HG02623 (cell line): Measurements from ENCODE around the gene TXN.
A peak's percentile ranks its signal among the peaks of the same experiment; 100 is the strongest.

Experiments
- ATAC-seq: cut with Tn5 transposase; IDR thresholded peaks from one replicate; pipeline ENCODE4 v1.9.1; 2021; ENCODE audit warnings: moderate library complexity; ENCODE audit not compliant: unreplicated experiment

The TXN gene

GRCh38 chr9:110256380-110257096, at the start of gene TXN:
TXN (minus strand) TSS chr9:110256507; CDS start chr9:110256435, 72 bp downstream.
- peak; percentile 63 for ATAC-seq

DNA sequence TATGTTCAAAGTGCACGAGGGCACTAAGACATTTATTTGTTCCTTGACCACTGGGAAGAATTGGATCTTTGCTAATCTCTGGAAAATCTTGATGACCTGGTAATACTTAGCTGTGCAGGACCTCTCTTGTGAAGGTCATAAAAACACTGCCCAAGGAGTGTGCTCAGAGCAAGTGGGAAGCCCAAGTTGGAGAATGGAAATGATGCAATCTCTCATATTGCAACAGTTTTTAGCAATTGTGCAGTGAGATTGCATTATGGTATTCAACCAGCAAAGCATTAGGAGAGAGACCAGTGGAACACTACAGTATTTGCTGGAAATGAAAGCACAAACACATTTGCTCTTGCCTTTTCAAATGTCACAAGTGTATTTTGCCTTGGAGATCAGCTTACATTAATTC, 46.8 kb upstream of the TXN start:
- ATAC-seq: no peak

GRCh38 chr9:110298043-110298605, 41.8 kb upstream of the TXN start:
- no peak for ATAC-seq

DNA sequence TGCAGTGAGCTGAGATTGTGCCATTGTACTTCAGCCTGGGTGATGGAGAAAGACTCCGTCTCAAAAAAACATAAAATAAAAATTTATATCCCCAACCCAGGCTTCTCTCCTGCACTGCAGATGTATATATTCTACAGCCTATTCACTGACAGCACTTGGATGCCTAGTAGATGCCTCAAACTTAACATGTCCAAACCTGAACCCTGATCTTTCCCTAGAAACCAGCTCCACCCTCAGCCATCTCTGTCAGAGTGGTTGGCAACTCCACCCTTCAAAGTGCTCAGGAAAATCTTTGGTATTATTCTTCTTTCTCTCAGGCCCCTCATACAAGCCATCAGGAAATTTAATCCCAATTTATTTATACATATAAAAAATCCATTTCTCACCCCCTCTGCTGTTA, 36.9 kb upstream of the TXN start:
- no peak for ATAC-seq

DNA sequence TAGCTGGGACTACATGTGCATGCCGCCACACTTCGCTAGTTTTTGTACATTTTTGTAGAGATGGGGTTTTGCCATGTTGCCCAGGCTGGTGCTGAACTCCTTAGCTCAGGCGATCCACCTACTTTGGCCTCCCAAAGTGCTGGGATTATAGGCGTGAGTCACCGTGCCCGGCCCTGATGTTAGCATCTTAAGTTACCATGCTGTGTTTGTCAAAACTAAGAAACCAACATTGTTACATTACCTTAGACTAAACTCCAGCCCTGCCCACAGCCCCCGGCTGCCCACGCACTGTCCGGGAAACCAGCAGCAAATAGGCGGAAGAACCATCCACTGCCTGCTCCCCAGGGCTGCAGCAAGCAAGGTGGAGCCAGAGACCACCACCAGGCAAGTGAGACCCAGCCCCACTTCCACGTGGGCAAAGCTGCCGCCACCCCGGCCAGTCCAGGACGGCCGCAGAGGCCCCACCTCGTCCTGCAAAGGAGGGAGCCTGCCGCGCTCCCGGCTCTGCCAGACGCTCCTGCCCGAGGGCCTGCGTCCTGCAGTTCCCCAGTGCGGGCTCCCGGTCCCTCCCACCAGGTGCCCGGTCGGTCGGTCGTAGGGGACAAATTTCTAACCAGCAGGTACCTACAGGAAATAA, 35.7 kb upstream of the TXN start:
- no peak for ATAC-seq

DNA sequence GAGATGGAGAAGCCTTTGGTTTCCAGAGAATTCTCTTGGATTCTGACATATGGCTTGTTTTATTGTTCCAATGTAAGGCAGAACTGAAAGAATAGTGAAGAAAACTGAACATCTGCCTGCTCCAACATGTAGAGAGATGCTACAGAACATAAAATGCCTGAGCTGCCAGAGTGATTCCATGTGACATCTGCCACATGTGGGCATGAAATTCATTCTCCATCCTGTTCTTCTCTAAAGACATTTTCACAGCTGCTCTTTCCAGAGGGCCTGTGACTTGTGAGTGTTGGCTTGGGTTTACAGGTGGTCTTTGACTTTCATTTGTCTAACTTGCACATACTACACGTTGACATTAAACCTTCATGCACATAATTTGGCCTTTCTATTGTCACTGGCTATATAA, 33.7 kb upstream of the TXN start:
- ATAC-seq: no peak

- no peak for ATAC-seq
Measured at GRCh38 chr9:110288503-110288902, 32.2 kb upstream of the TXN start.

DNA sequence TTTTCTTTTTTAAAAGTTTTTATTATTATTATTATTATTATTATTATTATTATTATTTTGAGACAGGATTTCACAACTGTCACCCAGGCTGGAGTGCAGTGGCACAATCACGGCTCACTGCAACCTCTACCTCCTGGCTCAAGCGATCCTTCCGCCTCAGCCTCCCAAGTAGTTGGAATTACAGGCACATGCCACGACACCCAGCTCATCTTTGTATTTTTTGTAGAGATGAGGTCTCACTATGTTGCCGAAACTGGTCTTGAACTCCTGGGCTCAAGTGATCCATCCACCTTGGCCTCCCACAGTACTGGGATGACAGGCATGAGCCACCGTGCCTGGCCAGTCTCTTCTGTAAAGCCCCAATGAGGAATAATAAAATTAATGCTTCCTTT, 31.0 kb upstream of the TXN start:
- ATAC-seq: no peak

- ATAC-seq: no peak
Measured at GRCh38 chr9:110284211-110284844, 28.0 kb upstream of the TXN start.

DNA sequence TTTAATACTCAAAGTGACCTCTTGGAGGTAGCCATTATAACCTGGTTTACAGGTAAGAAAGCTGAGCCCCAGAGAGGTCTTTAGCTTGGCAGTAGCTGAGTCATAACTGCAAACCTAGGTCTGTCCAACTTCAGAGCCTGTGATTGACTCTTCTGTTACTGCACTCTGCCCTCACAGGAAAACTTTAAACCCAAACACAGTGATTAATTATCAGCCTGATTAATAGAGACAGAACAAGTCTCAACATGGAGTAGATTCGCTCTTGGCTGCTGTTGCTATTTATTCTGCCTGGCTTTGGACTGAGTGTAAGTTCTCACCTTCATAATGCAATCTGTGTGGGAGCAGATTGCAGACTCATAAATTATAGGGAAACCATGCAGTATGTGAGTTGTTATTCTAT, 27.4 kb upstream of the TXN start:
- no peak for ATAC-seq

DNA sequence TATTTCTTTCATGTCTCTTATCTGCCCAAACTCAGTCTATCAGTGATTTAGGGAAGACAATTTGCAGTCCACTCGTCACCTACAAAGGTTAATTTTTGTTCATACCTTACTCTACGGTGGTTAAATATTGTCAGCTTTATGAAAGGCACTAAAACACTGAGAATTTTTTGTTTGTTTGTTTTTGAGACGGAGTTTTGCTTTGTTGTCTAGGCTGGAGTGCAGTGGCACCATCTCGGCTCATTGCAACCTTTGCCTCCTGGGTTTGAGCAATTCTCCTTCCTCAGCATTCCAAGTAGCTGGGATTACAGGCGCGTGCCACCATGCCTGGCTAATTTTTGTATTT, 26.4 kb upstream of the TXN start:
- ATAC-seq: no peak

GRCh38 chr9:110282018-110282738, 25.9 kb upstream of the TXN start:
- ATAC-seq: no peak

- ATAC-seq: no peak
Measured at GRCh38 chr9:110278080-110278707, 21.9 kb upstream of the TXN start.

- ATAC-seq: no peak
Measured at GRCh38 chr9:110276781-110277180, 20.5 kb upstream of the TXN start.

DNA sequence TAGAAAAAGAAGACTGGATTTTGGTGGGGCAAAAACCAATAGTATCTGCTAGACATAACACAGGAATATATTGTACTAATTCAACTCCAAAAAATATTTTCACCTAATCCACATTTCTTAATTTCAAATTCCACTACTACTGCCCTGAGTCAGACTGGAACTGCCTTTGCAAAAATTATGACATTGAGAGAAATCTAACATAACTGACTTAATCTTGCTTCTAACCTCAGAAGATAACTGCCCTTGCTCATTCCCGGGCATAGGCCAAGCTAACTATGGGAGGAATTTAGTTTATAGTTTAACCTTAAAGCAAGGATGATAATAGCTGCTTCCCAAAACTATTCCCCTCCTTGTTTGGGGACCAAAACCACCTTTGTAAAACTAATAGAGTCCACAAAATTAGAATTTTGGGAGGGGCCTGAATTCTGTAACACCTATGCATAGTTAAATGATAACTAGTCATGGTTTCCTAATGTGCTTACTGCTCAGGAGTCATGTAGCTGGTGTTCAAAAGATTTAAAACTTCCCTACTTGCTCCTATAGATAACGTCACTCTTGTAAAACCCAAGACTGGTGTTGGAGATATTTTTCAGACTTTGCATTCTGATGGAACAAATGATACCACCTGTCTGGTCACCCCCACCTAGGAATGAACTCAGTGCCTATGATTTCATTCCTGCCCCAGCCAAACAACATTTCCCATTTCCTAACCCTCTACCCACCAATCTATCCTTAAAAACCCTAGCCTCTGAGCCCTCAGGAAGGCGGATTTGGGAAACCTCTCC, 14.1 kb upstream of the TXN start:
- no peak for ATAC-seq

GRCh38 chr9:110266795-110267194, 10.5 kb upstream of the TXN start:
- no peak for ATAC-seq

DNA sequence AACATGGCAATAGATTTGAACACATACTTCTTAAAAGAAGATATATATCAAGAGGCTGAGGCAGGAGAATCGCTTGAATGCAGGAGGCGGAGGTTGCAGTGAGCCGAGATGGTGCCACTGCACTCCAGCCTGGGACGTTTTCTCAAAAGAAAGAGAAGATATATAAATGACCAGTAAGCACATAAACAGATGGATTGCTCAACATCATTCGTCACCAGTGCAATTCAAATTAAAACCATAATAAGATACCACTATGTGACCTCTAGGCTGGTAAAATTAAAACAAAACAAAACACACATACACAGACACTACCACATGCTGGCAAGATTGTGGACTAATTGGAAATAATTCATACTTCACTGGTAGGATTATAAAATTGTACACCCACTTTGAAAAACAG, 5.3 kb upstream of the TXN start:
- no peak for ATAC-seq

- no peak for ATAC-seq
Measured at GRCh38 chr9:110260911-110261310, 4.6 kb upstream of the TXN start.

- no peak for ATAC-seq
Measured at GRCh38 chr9:110259566-110259965, 3.3 kb upstream of the TXN start.

DNA sequence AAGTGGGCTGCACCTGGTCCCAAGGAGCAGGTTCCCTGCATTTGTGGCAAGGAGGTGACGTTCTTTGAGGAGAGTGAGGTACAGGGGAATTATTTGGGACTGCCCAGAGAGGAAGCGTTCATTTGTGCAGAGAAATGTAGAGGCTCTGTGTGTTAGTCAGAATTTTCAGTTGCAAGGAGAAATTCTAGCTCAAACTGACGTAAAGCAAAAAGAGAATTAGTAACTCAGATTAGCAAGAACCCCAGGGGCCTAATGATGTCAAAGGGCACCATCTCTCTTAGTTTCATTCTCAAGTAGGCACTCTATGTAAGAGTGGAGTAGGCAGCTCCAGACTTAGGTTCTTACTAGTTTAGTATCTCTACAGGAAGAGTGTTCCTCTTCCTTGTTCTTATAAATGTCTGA, 2.4 kb upstream of the TXN start:
- ATAC-seq: no peak
